ENCODE measurements around the gene EYA4. TPM values are rescaled to one million over a fixed set of nuclear protein-coding genes. Genes with fewer than 3 reads are reported as not detected.

Gene EYA4
- total and polyA plus RNA-seq, 2 donors (not counting 1 experiment from before 2014, with no cell fraction given), result 4.6 to 38.0 TPM

GRCh38 chr6:133288662-133289061 lies 47.5 kb downstream of the EYA4 start:
- DNase-seq (ENCODE audit: low read depth in 2 of 2), result no peak
- Histone ChIP-seq H2AFZ (ENCODE audit: low read length) (no peak overlapping the region), H3K36me3 (ENCODE audit: control insufficient read depth, insufficient read depth, low read length) (no peaks in the 10 kb centered on the region), H3K27me3 (ENCODE audit: control insufficient read depth, insufficient read depth, low read length) (no peaks in the 10 kb centered on the region), H4K20me1 (ENCODE audit: control insufficient read depth, extremely low read depth, insufficient read depth, low read length) (no peaks in the 10 kb centered on the region), H3K9ac (ENCODE audit: insufficient read depth, low read length) (no peak overlapping the region), H3K4me3 (replicated peaks in 1 of 4; ENCODE audit: control extremely low read depth in 1 of 4, insufficient read depth in 1 of 4, low read depth in 3 of 4, low read length in 4 of 4) (no peak overlapping the region), H3K4me2 (ENCODE audit: extremely low read depth, insufficient read depth, low read length) (no peak overlapping the region), H3K79me2 (ENCODE audit: control insufficient read depth, insufficient read depth, low read length) (no peaks in the 10 kb centered on the region), H3K4me1 (ENCODE audit: control insufficient read depth, extremely low read depth, insufficient read depth, low read length) (no peaks in the 10 kb centered on the region), H3K9me3 (ENCODE audit: control insufficient read depth, insufficient read depth, low read depth, low read length) (no peaks in the 10 kb centered on the region), H3K27ac (ENCODE audit: insufficient read depth, low read length) (no peak overlapping the region)
- no peak for TF ChIP-seq EZH2 (IDR thresholded peaks at IDR 0.05; ENCODE audit: low read length, missing control alignments)
- TF ChIP-seq, protein P1, sequence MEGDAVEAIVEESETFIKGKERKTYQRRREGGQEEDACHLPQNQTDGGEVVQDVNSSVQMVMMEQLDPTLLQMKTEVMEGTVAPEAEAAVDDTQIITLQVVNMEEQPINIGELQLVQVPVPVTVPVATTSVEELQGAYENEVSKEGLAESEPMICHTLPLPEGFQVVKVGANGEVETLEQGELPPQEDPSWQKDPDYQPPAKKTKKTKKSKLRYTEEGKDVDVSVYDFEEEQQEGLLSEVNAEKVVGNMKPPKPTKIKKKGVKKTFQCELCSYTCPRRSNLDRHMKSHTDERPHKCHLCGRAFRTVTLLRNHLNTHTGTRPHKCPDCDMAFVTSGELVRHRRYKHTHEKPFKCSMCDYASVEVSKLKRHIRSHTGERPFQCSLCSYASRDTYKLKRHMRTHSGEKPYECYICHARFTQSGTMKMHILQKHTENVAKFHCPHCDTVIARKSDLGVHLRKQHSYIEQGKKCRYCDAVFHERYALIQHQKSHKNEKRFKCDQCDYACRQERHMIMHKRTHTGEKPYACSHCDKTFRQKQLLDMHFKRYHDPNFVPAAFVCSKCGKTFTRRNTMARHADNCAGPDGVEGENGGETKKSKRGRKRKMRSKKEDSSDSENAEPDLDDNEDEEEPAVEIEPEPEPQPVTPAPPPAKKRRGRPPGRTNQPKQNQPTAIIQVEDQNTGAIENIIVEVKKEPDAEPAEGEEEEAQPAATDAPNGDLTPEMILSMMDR (conservative IDR thresholded peaks at IDR 0.05 in 1 of 2, IDR thresholded peaks at IDR 0.05 in 1 of 2; ENCODE audit: low read depth in 1 of 2, low read length in 2 of 2), result no peak

DNA sequence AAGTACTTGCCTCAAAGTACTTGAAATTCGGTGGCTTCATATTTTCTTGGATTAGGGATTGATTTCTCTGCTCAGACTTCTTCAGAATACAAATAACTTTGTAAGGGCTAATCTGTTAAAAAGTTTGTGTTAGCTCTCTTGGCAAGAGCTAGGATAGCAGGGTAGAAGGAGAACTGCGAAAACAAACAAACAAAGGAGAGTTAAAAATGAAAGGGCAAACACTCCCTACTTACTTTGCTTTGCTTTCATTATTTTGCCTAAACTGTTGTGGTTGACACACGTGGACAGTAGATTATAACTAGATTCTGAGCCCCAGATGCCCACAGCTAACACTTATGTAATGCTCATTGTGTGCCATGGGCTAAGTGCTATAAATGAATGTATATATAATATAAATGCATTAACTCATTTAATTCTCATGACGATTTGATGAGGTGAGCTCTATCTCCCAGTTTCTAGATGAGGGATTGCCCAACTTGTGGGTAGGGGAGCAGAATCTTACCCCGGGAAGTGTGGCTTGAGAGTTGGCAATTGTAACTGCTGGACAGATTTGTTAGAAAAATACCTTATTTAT lies 48.7 kb downstream of the EYA4 start:
- no peak for DNase-seq (ENCODE audit: low read depth in 2 of 2)
- no peaks in the 10 kb centered on the region for H4K20me1 ChIP-seq (ENCODE audit: control insufficient read depth, extremely low read depth, insufficient read depth, low read length)
- no peaks in the 10 kb centered on the region for H3K9me3 ChIP-seq (ENCODE audit: control insufficient read depth, insufficient read depth, low read depth, low read length)
- no peak overlapping the region for H3K4me3 ChIP-seq (replicated peaks in 1 of 4; ENCODE audit: control extremely low read depth in 1 of 4, insufficient read depth in 1 of 4, low read depth in 3 of 4, low read length in 4 of 4)
- H3K27ac ChIP-seq (ENCODE audit: insufficient read depth, low read length), result no peak overlapping the region
- H3K36me3 ChIP-seq (ENCODE audit: control insufficient read depth, insufficient read depth, low read length), result no peaks in the 10 kb centered on the region
- TF ChIP-seq EZH2 (IDR thresholded peaks at IDR 0.05; ENCODE audit: low read length, missing control alignments), result no peak
- TF ChIP-seq, protein P1 (conservative IDR thresholded peaks at IDR 0.05 in 1 of 2, IDR thresholded peaks at IDR 0.05 in 1 of 2; ENCODE audit: low read depth in 1 of 2, low read length in 2 of 2), result no peak
- no peaks in the 10 kb centered on the region for H3K79me2 ChIP-seq (ENCODE audit: control insufficient read depth, insufficient read depth, low read length)
- H3K4me1 ChIP-seq (ENCODE audit: control insufficient read depth, extremely low read depth, insufficient read depth, low read length), result no peaks in the 10 kb centered on the region
- H3K4me2 ChIP-seq (ENCODE audit: extremely low read depth, insufficient read depth, low read length), result no peak overlapping the region
- no peak overlapping the region for H2AFZ ChIP-seq (ENCODE audit: low read length)
- no peaks in the 10 kb centered on the region for H3K27me3 ChIP-seq (ENCODE audit: control insufficient read depth, insufficient read depth, low read length)
- H3K9ac ChIP-seq (ENCODE audit: insufficient read depth, low read length), result no peak overlapping the region

- H3K27ac ChIP-seq (ENCODE audit: insufficient read depth, low read length), result no peak overlapping the region
Observed at GRCh38 chr6:133290930-133291329, 49.8 kb downstream of the EYA4 start.

More at GRCh38 chr6:133290930-133291329, 49.8 kb downstream of the EYA4 start:
- Histone ChIP-seq H3K9ac (ENCODE audit: insufficient read depth, low read length) (no peak overlapping the region), H3K4me3 (replicated peaks in 1 of 4; ENCODE audit: control extremely low read depth in 1 of 4, insufficient read depth in 1 of 4, low read depth in 3 of 4, low read length in 4 of 4) (no peak overlapping the region), H3K79me2 (ENCODE audit: control insufficient read depth, insufficient read depth, low read length) (no peaks in the 10 kb centered on the region), H3K4me1 (ENCODE audit: control insufficient read depth, extremely low read depth, insufficient read depth, low read length) (no peaks in the 10 kb centered on the region), H3K9me3 (ENCODE audit: control insufficient read depth, insufficient read depth, low read depth, low read length) (no peaks in the 10 kb centered on the region), H3K4me2 (ENCODE audit: extremely low read depth, insufficient read depth, low read length) (no peak overlapping the region), H3K36me3 (ENCODE audit: control insufficient read depth, insufficient read depth, low read length) (no peaks in the 10 kb centered on the region), H2AFZ (ENCODE audit: low read length) (no peak overlapping the region), H4K20me1 (ENCODE audit: control insufficient read depth, extremely low read depth, insufficient read depth, low read length) (no peaks in the 10 kb centered on the region), H3K27me3 (ENCODE audit: control insufficient read depth, insufficient read depth, low read length) (no peaks in the 10 kb centered on the region)
- DNase-seq (ENCODE audit: low read depth in 2 of 2), result no peak
- TF ChIP-seq EZH2 (IDR thresholded peaks at IDR 0.05; ENCODE audit: low read length, missing control alignments), result no peak
- TF ChIP-seq, protein P1 (conservative IDR thresholded peaks at IDR 0.05 in 1 of 2, IDR thresholded peaks at IDR 0.05 in 1 of 2; ENCODE audit: low read depth in 1 of 2, low read length in 2 of 2), result no peak
